ENCODE data around the gene EVX2.

The EVX2 gene

GRCh38 chr2:176082824-176083751 lies 674 bp downstream of the EVX2 start:
- DNase-seq (ENCODE audit: extremely low read depth in 1 of 2, low read depth in 1 of 2) = no peak

- no peak for DNase-seq (ENCODE audit: extremely low read depth in 1 of 2, low read depth in 1 of 2)
Observed at GRCh38 chr2:176082525-176082823, 1.3 kb downstream of the EVX2 start.

GRCh38 chr2:176081837-176082524 lies 1.8 kb downstream of the EVX2 start:
- no peak for DNase-seq (ENCODE audit: extremely low read depth in 1 of 2, low read depth in 1 of 2)

GRCh38 chr2:176081376-176081836 lies 2.4 kb downstream of the EVX2 start:
- no peak for DNase-seq (ENCODE audit: extremely low read depth in 1 of 2, low read depth in 1 of 2)

GRCh38 chr2:176080540-176081375 lies 3.0 kb downstream of the EVX2 start:
- no peak for DNase-seq (ENCODE audit: extremely low read depth in 1 of 2, low read depth in 1 of 2)

GRCh38 chr2:176079831-176080539 lies 3.8 kb downstream of the EVX2 start:
- no peak for DNase-seq (ENCODE audit: extremely low read depth in 1 of 2, low read depth in 1 of 2)

GRCh38 chr2:176079285-176079830 lies 4.4 kb downstream of the EVX2 start:
- DNase-seq (ENCODE audit: extremely low read depth in 1 of 2, low read depth in 1 of 2) = no peak

GRCh38 chr2:176078541-176079284 lies 5.0 kb downstream of the EVX2 start:
- no peak for DNase-seq (ENCODE audit: extremely low read depth in 1 of 2, low read depth in 1 of 2)

- DNase-seq (ENCODE audit: extremely low read depth in 1 of 2, low read depth in 1 of 2) = no peak
Observed at GRCh38 chr2:176076796-176077195, 7.0 kb downstream of the EVX2 start.

- DNase-seq (ENCODE audit: extremely low read depth in 1 of 2, low read depth in 1 of 2) = no peak
Observed at GRCh38 chr2:176076063-176076462, 7.7 kb downstream of the EVX2 start.

- no peak for DNase-seq (ENCODE audit: extremely low read depth in 1 of 2, low read depth in 1 of 2)
Observed at GRCh38 chr2:176075481-176075880, 8.3 kb downstream of the EVX2 start.

GRCh38 chr2:176074919-176075425 lies 8.8 kb downstream of the EVX2 start:
- no peak for DNase-seq (ENCODE audit: extremely low read depth in 1 of 2, low read depth in 1 of 2)

GRCh38 chr2:176072951-176073904 lies 10.5 kb downstream of the EVX2 start:
- DNase-seq (ENCODE audit: extremely low read depth in 1 of 2, low read depth in 1 of 2) = no peak

GRCh38 chr2:176072292-176072669 lies 11.5 kb downstream of the EVX2 start:
- DNase-seq (ENCODE audit: extremely low read depth in 1 of 2, low read depth in 1 of 2) = no peak

- no peak for DNase-seq (ENCODE audit: extremely low read depth in 1 of 2, low read depth in 1 of 2)
Observed at GRCh38 chr2:176071330-176072291, 12.2 kb downstream of the EVX2 start.

GRCh38 chr2:176068419-176068832 lies 15.3 kb downstream of the EVX2 start:
- DNase-seq (ENCODE audit: extremely low read depth in 1 of 2, low read depth in 1 of 2) = no peak

Measured in activated CD8-positive, alpha-beta memory T cell treated with anti-CD3 and anti-CD28 coated beads for 1 hour (primary cell).